HCT116 (cell line): ENCODE data around the gene ZNF76. TPM values are rescaled to one million over a fixed set of nuclear protein-coding genes. Genes with fewer than 3 reads are reported as not detected.

ENCODE experiments used
- ATAC-seq: fragments of 200-7000 bp; cut with Tn5 transposase; 2 replicates; pipeline ENCODE4 v1.9.1; 2020; ENCODE audit warnings: mild to moderate bottlenecking, moderate library complexity
- BruUV-seq: library from RNA; stranded (reverse); fragments of 400-500 nt; replicated peaks from 2 replicates; lab custom pipeline; 2021; lab: Mats Ljungman, UMichigan
- CTCF ChIA-PET: fragments of 300-600 bp; sonication (Branson Sonifier 250); formaldehyde crosslinking; loops from one replicate; lab custom pipeline; 2021; ENCODE audit warnings: antibody characterized with exemption; lab: Charles Lee
- POLR2A ChIA-PET: fragments of 300-600, 350-600 bp; sonication (Branson Sonifier 250); formaldehyde crosslinking; loops from one replicate; lab custom pipeline; 2021; ENCODE audit warnings: antibody characterized with exemption; lab: Charles Lee
- RAD21 ChIA-PET, 2 experiments: fragments of 300-600 bp; sonication (Branson Sonifier 250); formaldehyde crosslinking; loops; one replicate each; lab custom pipeline; 2023; ENCODE audit warnings: low total read pairs in 2 of 2; ENCODE audit not compliant: uncharacterized antibody in 2 of 2, unreplicated experiment in 2 of 2, low non-redundant PET in 1 of 2; lab: Charles Lee
- DNase-seq: peaks from one replicate; pipeline ENCODE4 v3.0.0-alpha.2; 2010; ENCODE audit warnings: low read depth, low spot score
- H2AFZ ChIP-seq: fragments of 200-600 bp; shearing (Covaris generic), sonication (generic); 2 replicates; pipeline ENCODE4 v1.6.1; 2017; ENCODE audit warnings: low read depth, mixed run types, mixed read lengths, antibody characterized with exemption, low read length; ENCODE audit not compliant: poor library complexity, severe bottlenecking
- H3K27ac ChIP-seq: 2 replicates; pipeline ENCODE4 v1.5.1; 2012; ENCODE audit warnings: low read depth, low read length
- H3K27me3 ChIP-seq: fragments of 200-600 bp; sonication (generic); 2 replicates; pipeline ENCODE4 v1.6.1; 2016; ENCODE audit warnings: mixed run types, low read length, mixed read lengths; ENCODE audit not compliant: insufficient read depth
- H3K36me3 ChIP-seq, 2 experiments: fragments of 200-500 bp in 1 of 2; fragments of 200-600 bp in 1 of 2; sonication (Bioruptor generic) in 1 of 2; sonication (generic) in 1 of 2; 2 replicates each; pipeline versions ENCODE4 v1.5.1 to v1.6.1; 2014 to 2016; ENCODE audit warnings: low read length in 2 of 2, inconsistent platforms in 1 of 2, mixed read lengths in 1 of 2, mixed run types in 1 of 2; ENCODE audit not compliant: insufficient read depth in 2 of 2, control insufficient read depth in 1 of 2
- H3K4me1 ChIP-seq, 2 experiments: fragments of 200-600 bp in 1 of 2; sonication (generic) in 1 of 2; 2 replicates each; pipeline versions ENCODE4 v1.5.1 to v1.6.1; 2012 to 2017; ENCODE audit warnings: low read length in 2 of 2, inconsistent platforms in 1 of 2, mild to moderate bottlenecking in 1 of 2, mixed read lengths in 1 of 2, mixed run types in 1 of 2, moderate library complexity in 1 of 2; ENCODE audit not compliant: insufficient read depth in 2 of 2, control insufficient read depth in 1 of 2
- H3K4me2 ChIP-seq: fragments of 200-600 bp; sonication (generic); 2 replicates; pipeline ENCODE4 v1.6.1; 2017; ENCODE audit warnings: mixed run types, low read length, mixed read lengths
- H3K4me3 ChIP-seq, 2 experiments: fragments of 200-600 bp in 1 of 2; sonication (generic) in 1 of 2; replicated peaks in 1 of 2; 2 replicates each; pipeline ENCODE4 v1.5.1; 2011 to 2016; ENCODE audit warnings: low read length in 2 of 2, control low read depth in 1 of 2, low read depth in 1 of 2, mild to moderate bottlenecking in 1 of 2, mixed read lengths in 1 of 2, mixed run types in 1 of 2
- H3K79me2 ChIP-seq: fragments of 200-600 bp; sonication (generic); 2 replicates; pipeline ENCODE4 v1.6.1; 2017; ENCODE audit warnings: mild to moderate bottlenecking, mixed run types, low read length, moderate library complexity, mixed read lengths; ENCODE audit not compliant: insufficient read depth
- H3K9ac ChIP-seq: fragments of 200-600 bp; sonication (generic); 2 replicates; pipeline ENCODE4 v1.6.1; 2016; ENCODE audit warnings: low read length, mixed read lengths
- H3K9me2 ChIP-seq: fragments of 200-600 bp; sonication (generic), shearing (Covaris generic); 2 replicates; pipeline ENCODE4 v1.6.1; 2017; ENCODE audit warnings: mixed run types, mild to moderate bottlenecking, moderate library complexity; ENCODE audit not compliant: insufficient read depth
- H3K9me3 ChIP-seq, 2 experiments: fragments of 200-500 bp in 1 of 2; fragments of 200-600 bp in 1 of 2; sonication (Bioruptor generic) in 1 of 2; sonication (generic) in 1 of 2; 2 replicates each; pipeline ENCODE4 v1.6.1; 2014 to 2017; ENCODE audit warnings: low read length in 2 of 2, mixed read lengths in 2 of 2, inconsistent platforms in 1 of 2, low read depth in 1 of 2, mild to moderate bottlenecking in 1 of 2, mixed run types in 1 of 2, moderate library complexity in 1 of 2; ENCODE audit not compliant: control insufficient read depth in 1 of 2, insufficient read depth in 1 of 2
- H4K20me1 ChIP-seq: fragments of 200-600 bp; sonication (generic), shearing (Covaris generic); 2 replicates; pipeline ENCODE4 v1.6.1; 2017; ENCODE audit warnings: mixed run types, mild to moderate bottlenecking, moderate library complexity; ENCODE audit not compliant: insufficient read depth
- CBX3 ChIP-seq: IDR thresholded peaks from 2 replicates; pipeline ENCODE4 v1.6.1; 2012; ENCODE audit warnings: low read depth
- CTCF ChIP-seq, 3 experiments: fragments of 200-600 bp in 1 of 3; sonication (generic) in 1 of 3; IDR thresholded peaks in 2 of 3; conservative IDR thresholded peaks in 1 of 3; 2 replicates each; pipeline ENCODE4 v1.5.1; 2012 to 2017; ENCODE audit warnings: low read depth in 2 of 3, low read length in 2 of 3, antibody characterized with exemption in 1 of 3, borderline replicate concordance in 1 of 3, control low read depth in 1 of 3, mild to moderate bottlenecking in 1 of 3, mixed read lengths in 1 of 3, mixed run types in 1 of 3, moderate library complexity in 1 of 3; ENCODE audit not compliant: insufficient read depth in 1 of 3
- EGR1 ChIP-seq: IDR thresholded peaks from 2 replicates; pipeline ENCODE4 v1.6.1; 2012; ENCODE audit warnings: low read depth
- FOSL1 ChIP-seq: IDR thresholded peaks from 2 replicates; pipeline ENCODE4 v1.6.1; 2012; ENCODE audit warnings: low read depth
- JUND ChIP-seq: IDR thresholded peaks from 2 replicates; pipeline ENCODE4 v1.6.1; 2012
- MAX ChIP-seq: IDR thresholded peaks from 2 replicates; pipeline ENCODE4 v1.6.1; 2012
- POLR2A ChIP-seq: IDR thresholded peaks from 2 replicates; pipeline ENCODE4 v1.7.0; 2011; ENCODE audit warnings: borderline replicate concordance; ENCODE audit not compliant: insufficient read depth, insufficient read length; ENCODE audit errors: extremely low read depth
- POLR2AphosphoS5 ChIP-seq: IDR thresholded peaks from 2 replicates; pipeline ENCODE4 v1.6.1; 2011; ENCODE audit warnings: mild to moderate bottlenecking, low read depth, low read length, moderate library complexity
- RAD21 ChIP-seq: IDR thresholded peaks from 2 replicates; pipeline ENCODE4 v1.6.1; 2012; ENCODE audit warnings: low read depth, mild to moderate bottlenecking
- REST ChIP-seq: IDR thresholded peaks from 2 replicates; pipeline ENCODE4 v1.6.1; 2012; ENCODE audit warnings: low read depth
- SIN3A ChIP-seq: IDR thresholded peaks from 2 replicates; pipeline ENCODE4 v1.6.1; 2012; ENCODE audit warnings: low read depth
- SRF ChIP-seq: IDR thresholded peaks from 2 replicates; pipeline ENCODE4 v1.6.1; 2012; ENCODE audit warnings: low read depth
- ZBTB33 ChIP-seq: IDR thresholded peaks from 2 replicates; pipeline ENCODE4 v1.6.1; 2011; ENCODE audit warnings: mild to moderate bottlenecking, low read length, moderate library complexity; ENCODE audit not compliant: insufficient replicate concordance; ENCODE audit errors: extremely low read depth
- ZFX ChIP-seq: fragments of 450-650 bp; IDR thresholded peaks from 2 replicates; pipeline ENCODE4 v1.6.1; 2017
- intact Hi-C: fragments of 100-400 bp; cut with micrococcal nuclease; formaldehyde crosslinking; loops from 2 replicates; pipeline ENCODE4 v1.10.0; 2022
- total RNA-seq: library from RNA; stranded (reverse); gene quantifications from one replicate; pipeline ENCODE4 v1.2.1, GENCODE V29; 2021; ENCODE audit not compliant: unreplicated experiment

The ZNF76 gene
- total RNA-seq, 1 experiment from 2014 or later: 47.5 TPM

- CTCF ChIA-PET: no interaction called here
- Histone ChIP-seq H2AFZ (no peak overlapping the region), H3K79me2 (no peaks in the 10 kb centered on the region), H3K27ac (no peak overlapping the region), H3K9ac (no peak overlapping the region), H3K27me3 (no peaks in the 10 kb centered on the region), H3K9me3 (no peaks in the 10 kb centered on the region), H4K20me1 (no peaks in the 10 kb centered on the region), H3K4me2 (no peak overlapping the region), H3K4me1 (no peaks in the 10 kb centered on the region), H3K9me2 (no peaks in the 10 kb centered on the region), H3K36me3 (no peaks in the 10 kb centered on the region), H3K4me3 (no peak overlapping the region)
- RAD21 ChIA-PET: no interaction called here
- intact Hi-C loops: no loop called here
- POLR2A ChIA-PET: no interaction called here
- ATAC-seq (no peak), DNase-seq (no peak)
- TF ChIP-seq FOSL1 (no peak), ZBTB33 (no peak), RAD21 (no peak)
- no TSS peak for BruUV-seq
Measured at GRCh38 chr6:35234901-35235300, 24.6 kb upstream of the ZNF76 start.

- DNase-seq: no peak
- no TSS peak for BruUV-seq
- POLR2A ChIA-PET: no interaction called here
- no peak for TF ChIP-seq POLR2A
- TF ChIP-seq MAX: no peak
- TF ChIP-seq SRF: no peak
- no peak for TF ChIP-seq CBX3
- TF ChIP-seq JUND: no peak
- no peak for TF ChIP-seq SIN3A
- TF ChIP-seq REST: no peak
- TF ChIP-seq CTCF (IDR thresholded peaks at IDR 0.05 in 2 of 3, conservative IDR thresholded peaks at IDR 0.05 in 1 of 3; ENCODE audit: borderline replicate concordance in 1 of 3, insufficient read depth in 1 of 3, low read depth in 2 of 3, low read length in 2 of 3): no peak
- no peak for TF ChIP-seq FOSL1
- TF ChIP-seq EGR1: no peak
- no peak for TF ChIP-seq ZFX
- no peak for TF ChIP-seq POLR2AphosphoS5
Measured at GRCh38 chr6:35236223-35236622, 23.3 kb upstream of the ZNF76 start.

More at GRCh38 chr6:35236223-35236622, 23.3 kb upstream of the ZNF76 start:
- H3K9me3 ChIP-seq: no peaks in the 10 kb centered on the region
- no peaks in the 10 kb centered on the region for H3K79me2 ChIP-seq
- H3K27me3 ChIP-seq: no peaks in the 10 kb centered on the region
- no peak overlapping the region for H3K4me2 ChIP-seq
- H3K9me2 ChIP-seq: no peaks in the 10 kb centered on the region
- no peak overlapping the region for H3K9ac ChIP-seq
- H2AFZ ChIP-seq: no peak overlapping the region
- H3K36me3 ChIP-seq: no peaks in the 10 kb centered on the region
- no peak overlapping the region for H3K4me3 ChIP-seq
- ChIA-PET RAD21 (no interaction called here), CTCF (no interaction called here)
- H4K20me1 ChIP-seq: no peaks in the 10 kb centered on the region
- intact Hi-C loops: no loop called here
- no peaks in the 10 kb centered on the region for H3K4me1 ChIP-seq
- ATAC-seq: no peak
- H3K27ac ChIP-seq: no peak overlapping the region
